Fibroblast of the aortic adventitia (primary cell): ENCODE measurements around the gene COL4A1. TPM values are rescaled to one million over a fixed set of nuclear protein-coding genes. Genes with fewer than 3 reads are reported as not detected.

Experiments used
- DNase-seq: peaks from one replicate; pipeline ENCODE4 v3.0.0-alpha.2; 2010; ENCODE audit warnings: low read depth
- H3K4me3 ChIP-seq: 2 replicates; pipeline ENCODE4 v1.5.1; 2011; ENCODE audit warnings: low read depth, mild to moderate bottlenecking, control low read depth, low read length, moderate library complexity
- total RNA-seq: library from RNA; depleted of rRNA; stranded (reverse); fragments of >200 nt; gene quantifications from 2 replicates; pipeline ENCODE4 v1.2.3, GENCODE V29; 2012; ENCODE audit warnings: low replicate concordance
- TF ChIP-seq, protein P1 (sequence below): IDR thresholded peaks from 2 replicates; pipeline ENCODE4 v1.5.1; 2011; ENCODE audit warnings: mild to moderate bottlenecking, low read length, control low read depth, inconsistent platforms; ENCODE audit not compliant: insufficient read depth

COL4A1 gene
- total RNA-seq, 1 donor, result 43.7 TPM

DNA sequence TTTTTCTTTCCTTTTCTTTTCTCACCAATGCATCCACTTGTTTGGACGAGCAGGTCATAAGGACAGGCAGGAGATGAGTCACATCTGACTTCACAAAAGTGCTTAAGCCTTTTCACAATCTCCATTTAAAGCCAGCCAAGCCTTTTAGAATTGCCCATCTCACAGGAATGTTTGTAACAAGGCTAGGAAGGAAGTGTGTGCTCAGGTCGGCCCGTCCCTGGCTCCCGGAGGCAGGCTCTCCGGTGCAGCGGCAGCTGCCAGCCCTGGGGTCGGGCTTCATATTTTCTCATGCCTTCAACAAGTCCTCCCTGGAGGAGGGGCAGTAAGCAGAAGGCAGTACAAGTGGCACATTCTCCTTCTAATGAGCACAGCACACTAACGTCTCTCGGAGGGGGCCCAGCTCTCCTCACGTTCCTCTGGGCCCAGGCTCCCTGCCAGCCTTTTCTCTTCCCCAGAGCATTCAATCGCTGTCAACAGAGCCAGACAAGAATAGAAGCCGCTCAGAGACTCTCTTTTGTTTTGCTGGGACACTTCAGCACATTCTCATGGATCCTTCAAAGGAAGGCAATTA, 180.5 kb downstream of the COL4A1 start:
- H3K4me3 ChIP-seq, result peak overlapping the region; percentile 22
- TF ChIP-seq, protein P1, sequence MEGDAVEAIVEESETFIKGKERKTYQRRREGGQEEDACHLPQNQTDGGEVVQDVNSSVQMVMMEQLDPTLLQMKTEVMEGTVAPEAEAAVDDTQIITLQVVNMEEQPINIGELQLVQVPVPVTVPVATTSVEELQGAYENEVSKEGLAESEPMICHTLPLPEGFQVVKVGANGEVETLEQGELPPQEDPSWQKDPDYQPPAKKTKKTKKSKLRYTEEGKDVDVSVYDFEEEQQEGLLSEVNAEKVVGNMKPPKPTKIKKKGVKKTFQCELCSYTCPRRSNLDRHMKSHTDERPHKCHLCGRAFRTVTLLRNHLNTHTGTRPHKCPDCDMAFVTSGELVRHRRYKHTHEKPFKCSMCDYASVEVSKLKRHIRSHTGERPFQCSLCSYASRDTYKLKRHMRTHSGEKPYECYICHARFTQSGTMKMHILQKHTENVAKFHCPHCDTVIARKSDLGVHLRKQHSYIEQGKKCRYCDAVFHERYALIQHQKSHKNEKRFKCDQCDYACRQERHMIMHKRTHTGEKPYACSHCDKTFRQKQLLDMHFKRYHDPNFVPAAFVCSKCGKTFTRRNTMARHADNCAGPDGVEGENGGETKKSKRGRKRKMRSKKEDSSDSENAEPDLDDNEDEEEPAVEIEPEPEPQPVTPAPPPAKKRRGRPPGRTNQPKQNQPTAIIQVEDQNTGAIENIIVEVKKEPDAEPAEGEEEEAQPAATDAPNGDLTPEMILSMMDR, result no peak
- DNase-seq, result peak; percentile 96

DNA sequence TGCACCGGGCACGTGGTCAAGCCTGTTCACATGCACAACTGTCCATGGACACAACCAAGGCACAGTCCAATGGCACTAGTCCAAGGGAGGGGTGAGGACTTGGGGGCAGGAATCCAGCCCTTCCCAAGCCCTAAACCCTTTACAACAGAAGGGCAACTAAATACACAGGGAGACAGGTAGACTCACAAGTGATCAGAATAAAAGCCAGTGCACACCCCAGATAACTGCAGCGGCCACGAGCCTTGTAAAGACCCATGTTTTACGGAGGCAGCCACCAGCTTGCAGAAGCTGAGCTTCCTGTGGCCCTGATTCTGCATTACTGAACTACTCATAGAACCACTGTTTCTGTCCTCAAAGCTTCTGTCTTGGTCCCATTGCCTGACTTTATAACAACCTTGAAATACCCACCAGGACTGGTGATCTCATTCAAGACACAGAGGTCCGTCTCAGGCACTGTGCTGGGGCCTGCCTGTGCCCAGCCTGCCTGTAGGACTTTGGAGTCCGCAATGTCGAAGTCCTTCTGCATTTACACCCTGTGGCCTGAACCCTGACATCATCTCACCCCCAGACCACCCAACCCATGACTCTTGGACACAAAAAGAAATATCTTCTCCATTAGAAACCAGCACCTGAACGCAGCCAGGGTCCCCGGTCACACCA, 181.2 kb downstream of the COL4A1 start:
- DNase-seq, result no peak
- no peak overlapping the region for H3K4me3 ChIP-seq
- TF ChIP-seq, protein P1, result no peak

DNA sequence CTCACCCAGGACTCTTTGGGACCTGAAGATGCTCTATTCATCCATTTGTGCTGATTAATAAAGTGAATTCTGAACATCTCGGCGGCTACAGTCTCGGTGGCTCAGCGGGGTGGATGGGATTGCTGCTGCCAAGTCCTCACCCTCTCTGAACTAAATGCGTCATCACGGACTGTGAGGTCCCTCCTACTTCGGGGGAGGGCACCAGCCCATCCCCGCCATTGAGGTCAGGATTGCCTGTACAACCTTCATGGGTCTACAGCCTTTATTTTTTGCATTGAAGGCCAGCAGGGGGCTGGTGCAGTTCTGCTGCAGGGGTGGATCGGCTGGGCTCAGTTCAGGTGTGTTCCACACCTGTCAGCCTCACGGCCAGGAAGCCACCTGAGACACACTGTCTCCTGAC, 181.8 kb downstream of the COL4A1 start:
- DNase-seq, result no peak
- TF ChIP-seq, protein P1, result no peak

DNA sequence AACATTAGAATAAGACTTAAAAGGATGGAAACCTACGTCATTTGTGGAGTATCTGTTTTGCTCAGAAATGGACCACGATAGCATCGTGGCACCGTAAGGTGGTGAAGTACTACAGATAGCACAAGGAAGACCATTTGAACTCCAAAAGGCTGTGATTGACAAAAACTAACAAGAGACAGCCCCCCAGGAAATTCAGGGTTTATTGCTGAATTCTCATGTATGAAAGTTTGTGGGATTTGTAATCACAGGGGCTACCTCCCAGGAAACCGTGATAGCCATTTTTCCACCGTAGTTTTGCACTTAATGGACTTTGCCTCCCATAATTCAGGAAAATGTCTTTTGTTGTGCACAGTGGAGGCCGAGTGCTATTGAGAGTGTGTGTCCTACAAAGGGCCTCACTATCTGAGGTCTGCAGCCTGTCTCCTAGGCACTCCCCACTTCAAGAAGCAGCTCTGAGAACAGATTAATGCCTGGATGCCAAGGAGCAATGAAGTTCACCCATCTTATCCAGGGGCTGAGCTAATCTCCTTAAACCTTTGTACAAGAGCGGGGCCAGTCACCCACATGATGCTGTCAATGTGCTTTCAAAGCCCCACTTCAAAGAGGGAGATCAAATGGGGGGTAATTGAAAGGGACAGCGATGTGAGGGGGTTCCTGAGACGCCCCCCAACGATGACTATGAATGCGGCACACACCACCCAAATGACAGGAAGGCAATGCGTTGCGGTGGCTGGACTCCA, 182.6 kb downstream of the COL4A1 start:
- no peak overlapping the region for H3K4me3 ChIP-seq

More for the DNA sequence above, 181.8 kb downstream of the COL4A1 start:
- no peak overlapping the region for H3K4me3 ChIP-seq

DNA sequence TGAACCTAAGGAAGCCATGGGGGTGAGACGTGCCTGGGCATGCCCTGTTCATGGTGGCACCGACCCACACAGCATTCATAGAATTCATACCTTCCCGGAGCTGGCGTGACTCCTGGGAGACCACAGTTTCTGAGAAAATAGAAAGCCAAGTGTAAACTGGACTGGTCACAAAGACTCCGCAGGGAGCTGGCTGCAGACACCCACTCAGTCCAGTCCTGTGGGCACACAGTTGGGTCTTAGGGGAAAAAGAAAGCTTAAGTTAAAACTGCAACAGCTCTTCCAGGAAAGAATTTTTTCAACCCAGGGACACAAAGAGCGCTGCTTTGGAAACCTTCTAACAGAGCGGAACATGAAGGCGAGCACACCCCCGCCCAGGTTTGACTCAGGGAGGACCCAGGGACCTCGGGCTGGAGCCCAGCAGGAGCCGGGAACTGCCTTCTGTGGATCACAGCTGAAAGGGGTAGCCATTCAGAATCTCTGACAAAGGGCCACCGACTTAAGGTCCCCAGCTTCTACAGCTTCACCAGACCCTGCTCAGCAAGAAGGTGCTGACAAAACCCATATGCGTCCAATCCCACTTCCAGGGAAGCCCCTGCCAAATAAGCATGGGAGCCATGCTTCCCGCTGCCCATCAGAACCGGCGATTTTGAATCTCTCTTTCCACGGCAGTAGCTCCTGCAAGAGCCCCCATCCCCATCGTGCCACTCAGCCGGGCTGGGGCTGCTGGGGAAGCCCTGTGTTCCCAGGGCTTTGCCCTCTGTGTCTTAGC, 183.7 kb downstream of the COL4A1 start:
- H3K4me3 ChIP-seq, result no peak overlapping the region
- no peak for DNase-seq
- TF ChIP-seq, protein P1, result no peak

More for the DNA sequence above, 182.6 kb downstream of the COL4A1 start:
- TF ChIP-seq, protein P1, result no peak
- no peak for DNase-seq

DNA sequence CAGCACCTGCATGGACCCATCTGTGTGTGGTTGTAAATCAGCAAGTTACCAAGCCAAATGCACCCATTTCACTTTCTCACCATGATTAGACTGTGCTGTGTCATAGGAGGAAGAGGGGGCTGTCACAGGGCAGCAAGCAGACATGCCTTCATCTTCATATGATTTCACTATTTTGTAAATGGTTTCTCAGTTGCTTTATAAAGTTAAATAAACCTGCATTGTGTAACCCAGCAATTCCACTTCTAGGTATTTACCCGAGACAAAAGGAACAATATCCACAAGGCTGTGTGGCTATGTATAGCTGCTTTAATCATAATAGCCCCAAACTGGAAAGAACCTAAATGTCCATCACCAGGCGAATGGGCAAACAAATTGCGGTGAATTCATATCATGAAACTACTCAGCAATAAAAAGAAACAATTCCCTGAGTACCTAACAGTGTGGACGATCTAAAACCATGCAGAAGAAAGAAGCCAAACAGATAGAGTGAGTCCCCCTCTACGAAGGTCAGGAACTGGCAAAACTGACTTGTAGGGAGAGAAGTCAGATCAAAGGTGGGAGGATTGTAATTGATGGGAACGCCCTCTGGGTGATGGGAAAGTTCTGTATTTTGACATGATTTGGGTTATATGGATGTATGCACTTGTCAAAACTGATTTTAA, 185.4 kb downstream of the COL4A1 start:
- TF ChIP-seq, protein P1, result no peak
- DNase-seq, result no peak
- H3K4me3 ChIP-seq, result no peak overlapping the region
